Muscle of back (tissue), 11 donors: ENCODE data around the gene CORO2B. TPM values are rescaled to one million over a fixed set of nuclear protein-coding genes. Genes with fewer than 3 reads are reported as not detected.

Source experiments
- DNase-seq, 3 donors: peaks; one replicate each; pipeline versions ENCODE4 v3.0.0 to v3.0.0-alpha.2; 2013
- polyA plus RNA-seq, 10 donors: library from polyadenylated mRNA; unstranded; fragments of 120-200 nt; gene quantifications; one replicate each; pipeline ENCODE4 v1.2.1, GENCODE V29; 2013; ENCODE audit not compliant: insufficient read length in 10 of 10

The CORO2B gene
- polyA plus RNA-seq, 10 donors, result 4.9 to 7.5 (median 6.0) TPM

DNA sequence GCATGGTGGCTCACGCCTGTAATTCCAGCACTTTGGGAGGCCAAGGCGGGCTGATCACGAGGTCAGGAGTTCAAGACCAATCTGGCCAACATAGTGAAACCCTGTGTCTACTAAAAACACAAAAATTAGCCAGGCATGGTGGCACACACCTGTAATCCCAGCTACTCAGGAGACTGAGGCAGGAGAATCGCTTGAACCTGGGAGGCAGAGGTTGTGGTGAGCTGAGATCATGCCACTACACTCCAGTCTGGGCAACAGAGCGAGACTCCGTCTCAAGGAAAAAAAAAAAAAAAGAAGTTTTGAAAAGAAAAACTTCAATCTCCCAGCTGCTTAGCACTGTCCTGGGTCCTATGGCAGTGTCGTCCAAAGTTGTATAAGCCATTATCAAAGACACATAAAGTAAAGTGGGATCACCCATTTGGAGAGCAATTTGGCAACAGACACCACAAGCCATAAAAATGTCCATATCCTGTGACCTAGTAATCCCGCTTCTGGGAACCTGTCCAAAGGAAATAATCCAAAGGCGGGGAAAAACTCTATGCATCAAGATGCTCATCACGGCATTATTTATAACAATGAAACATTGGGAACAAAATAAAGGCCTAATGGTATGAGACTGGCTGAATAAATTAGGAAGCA, 26.2 kb downstream of the CORO2B start:
- peak; percentile 70 to 88 (median 80) for DNase-seq

DNA sequence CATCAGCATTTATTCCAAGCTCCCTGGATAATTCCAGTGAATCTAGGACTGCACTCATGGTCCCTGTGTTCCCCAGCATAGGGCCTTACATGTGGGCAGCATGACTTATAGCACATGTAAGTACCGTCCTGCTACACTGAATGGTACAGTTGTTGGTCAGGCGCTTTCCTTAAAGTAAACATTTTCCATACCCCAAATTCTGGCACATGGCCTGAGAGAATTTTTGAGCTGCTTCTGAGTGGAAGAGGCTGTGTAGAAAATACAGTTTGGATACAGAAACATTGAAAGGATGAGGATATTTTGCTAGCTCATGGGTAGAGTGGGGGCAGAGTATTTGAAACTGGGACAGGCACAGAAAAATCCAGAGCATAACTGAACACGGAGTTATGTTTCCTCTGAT, 27.6 kb downstream of the CORO2B start:
- DNase-seq, result no peak

DNA sequence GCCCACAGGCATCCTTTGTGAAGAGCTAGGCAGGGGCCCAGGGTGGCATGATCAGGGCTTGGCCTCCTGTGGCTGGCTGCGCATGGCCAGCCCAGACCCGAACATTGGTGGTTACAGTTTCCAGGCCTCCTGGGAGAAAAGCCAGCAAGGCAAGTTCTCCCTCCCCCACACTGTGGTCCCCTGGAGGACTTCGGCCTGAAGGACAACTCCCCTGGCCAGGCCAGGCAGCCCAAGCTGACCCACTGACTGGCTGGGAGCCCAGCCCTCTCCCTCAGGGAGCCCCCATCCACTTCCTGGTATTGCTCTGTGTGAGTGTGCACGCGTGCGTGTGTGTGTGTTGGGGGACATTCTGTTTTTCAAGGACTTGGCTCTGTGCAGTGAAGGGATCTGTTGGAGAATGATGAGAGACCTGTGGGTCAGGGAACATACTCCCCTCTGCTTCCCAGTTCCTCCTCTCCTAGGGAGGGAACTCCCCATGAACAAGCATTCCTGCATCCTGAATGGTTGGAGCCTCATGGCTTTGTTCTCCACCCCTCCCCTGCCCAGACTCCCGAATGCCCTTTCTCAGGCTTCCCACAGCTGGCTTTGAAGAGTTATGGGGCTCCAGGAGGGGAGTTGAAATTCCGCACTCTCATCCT, 29.5 kb downstream of the CORO2B start:
- peak in 2 of 3 donors; percentile 27 to 75 for DNase-seq

DNA sequence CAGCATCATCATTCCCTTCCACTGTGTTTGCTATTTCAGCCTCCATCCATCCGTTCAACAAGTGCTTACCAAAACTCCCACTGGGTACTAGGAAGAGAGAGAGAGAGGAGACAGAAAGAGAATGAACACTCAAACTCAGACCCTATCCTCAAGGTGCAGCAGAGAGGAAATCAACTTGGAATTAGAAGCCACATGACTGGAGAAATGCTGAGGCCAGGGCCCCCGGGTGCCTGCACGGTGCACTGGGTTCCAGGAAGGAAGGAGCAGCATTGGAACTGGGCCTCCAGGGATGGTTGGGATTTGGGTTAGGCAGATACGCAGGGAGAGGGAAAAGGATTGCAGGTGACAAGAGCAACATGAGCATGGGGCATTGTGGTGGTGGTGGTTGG, 30.0 kb downstream of the CORO2B start:
- no peak for DNase-seq

DNA sequence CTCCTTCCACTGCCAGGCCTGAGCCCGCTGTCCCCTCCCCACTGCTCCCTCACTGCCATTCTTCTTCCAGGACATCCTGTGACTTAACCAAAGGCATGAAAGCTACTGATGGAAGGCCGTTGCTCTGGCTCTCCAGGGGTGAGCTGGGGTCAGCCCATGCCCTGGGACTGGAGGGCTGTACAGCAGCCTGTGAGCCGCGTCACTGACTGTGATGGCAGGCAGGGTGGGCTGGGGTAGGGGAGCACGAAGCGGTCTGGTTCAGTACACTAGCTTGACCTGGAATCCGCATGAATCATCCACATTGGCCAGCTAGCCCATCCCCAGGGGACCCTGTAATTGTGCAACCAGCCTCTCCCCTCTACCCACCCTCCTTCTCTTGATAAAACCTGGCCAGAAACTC, 30.8 kb downstream of the CORO2B start:
- no peak for DNase-seq

GRCh38 chr15:68610825-68611224, 32.0 kb downstream of the CORO2B start:
- DNase-seq, result no peak

DNA sequence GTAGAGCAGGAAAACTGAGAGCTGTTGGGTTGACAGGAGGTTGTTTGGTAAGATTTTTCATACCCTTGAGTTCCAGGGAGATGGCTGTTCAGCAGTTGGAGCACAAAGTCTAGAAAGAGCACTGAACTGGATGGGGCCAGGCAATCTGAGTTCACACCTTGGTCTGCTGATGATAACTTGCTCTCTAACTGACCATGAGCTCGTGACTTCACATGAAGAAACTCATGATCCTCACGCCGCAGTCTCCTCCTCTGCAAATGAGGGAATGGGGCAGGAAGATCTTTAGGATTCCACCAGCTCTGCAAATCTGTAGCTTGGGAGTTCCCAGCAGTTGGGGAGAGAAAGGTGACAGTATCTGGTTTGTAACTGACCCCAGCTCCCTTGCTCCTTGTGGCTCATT, 33.7 kb downstream of the CORO2B start:
- DNase-seq, result no peak

- no peak for DNase-seq
Measured at GRCh38 chr15:68612979-68613740, 34.4 kb downstream of the CORO2B start.

- DNase-seq, result peak in 1 of 3 donors; percentile 67
Measured at GRCh38 chr15:68614286-68615035, 35.7 kb downstream of the CORO2B start.

- no peak for DNase-seq
Measured at GRCh38 chr15:68615301-68615700, 36.5 kb downstream of the CORO2B start.

- DNase-seq, result no peak
Measured at GRCh38 chr15:68615811-68616210, 37.0 kb downstream of the CORO2B start.

GRCh38 chr15:68616397-68616796, 37.6 kb downstream of the CORO2B start:
- DNase-seq, result no peak

GRCh38 chr15:68617001-68617400, 38.2 kb downstream of the CORO2B start:
- DNase-seq, result no peak

DNA sequence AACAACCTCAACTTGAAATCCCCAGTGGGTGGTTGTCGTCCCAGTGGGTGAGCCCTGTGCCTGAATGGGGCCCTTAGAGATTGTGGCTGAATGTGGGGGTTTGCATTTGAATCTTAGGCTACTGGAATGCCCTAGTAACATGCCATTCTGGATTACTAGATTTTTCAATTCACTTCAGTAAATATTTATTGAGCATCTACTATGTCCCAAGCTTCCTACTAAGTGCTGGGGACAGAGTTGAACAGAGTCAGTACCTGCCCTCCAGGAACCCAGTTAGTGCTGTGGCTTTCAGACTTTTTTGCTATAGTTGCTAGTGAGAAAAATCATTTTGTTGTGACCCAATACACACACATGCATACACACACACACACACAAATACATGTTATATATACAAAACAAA, 39.0 kb downstream of the CORO2B start:
- DNase-seq, result no peak

DNA sequence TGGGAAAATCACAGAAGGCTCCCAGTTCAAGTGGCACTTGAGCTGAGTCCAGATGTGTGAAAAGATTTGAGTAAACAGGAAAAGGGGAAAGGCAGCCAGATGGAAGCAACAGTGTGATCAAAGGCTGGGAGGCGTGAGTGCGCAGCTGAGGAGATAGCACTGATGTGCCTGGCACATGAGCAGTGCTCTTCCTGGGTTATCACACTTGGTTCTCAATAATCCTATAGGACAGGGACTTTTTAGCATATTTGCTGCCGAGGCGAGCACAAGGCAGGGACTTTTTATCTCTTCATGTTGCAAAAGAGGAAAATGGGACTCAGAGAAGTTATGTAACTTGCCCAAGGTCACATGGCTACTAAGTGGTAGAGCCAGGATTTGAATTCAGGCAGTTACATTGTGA, 39.6 kb downstream of the CORO2B start:
- no peak for DNase-seq

- DNase-seq, result no peak
Measured at GRCh38 chr15:68618908-68619698, 40.3 kb downstream of the CORO2B start.

DNA sequence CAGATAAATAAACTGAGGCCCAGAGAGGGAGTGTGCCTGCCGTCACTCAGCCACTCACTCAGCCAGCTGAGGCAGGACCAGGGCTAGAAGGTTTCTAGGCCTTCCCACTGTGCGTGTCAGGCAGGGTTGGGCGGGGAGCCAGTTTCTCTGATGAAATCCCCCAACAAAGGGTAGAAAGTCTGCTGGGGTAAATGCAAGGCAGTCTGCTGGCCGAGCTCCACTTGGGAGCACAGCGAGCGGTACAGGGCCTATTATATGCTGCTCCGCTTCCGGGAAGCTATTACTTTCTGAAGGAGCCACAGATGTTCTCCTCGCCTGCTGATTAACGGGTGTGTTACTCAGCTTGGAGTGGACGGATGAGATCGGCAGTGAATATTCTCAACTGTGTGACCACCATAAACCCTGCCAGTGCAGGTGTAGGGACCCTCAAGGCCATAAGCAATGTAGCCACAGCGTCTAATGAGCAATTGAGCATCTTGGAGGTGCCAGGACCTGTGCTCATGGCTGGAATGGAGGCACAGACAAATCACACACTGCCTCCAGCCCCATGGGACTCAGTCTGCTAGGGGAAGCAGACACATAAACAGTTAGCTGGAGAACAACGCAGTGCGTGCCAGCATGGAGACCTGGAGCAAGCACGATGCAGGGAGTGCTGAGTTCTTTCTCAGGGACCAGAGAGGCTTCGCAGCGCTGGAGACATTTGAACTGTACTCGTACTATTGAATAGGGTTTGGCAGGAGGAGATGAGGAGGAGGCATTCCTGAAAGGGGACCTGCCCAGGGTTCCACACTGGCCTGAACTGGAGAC, 42.1 kb downstream of the CORO2B start:
- DNase-seq, result peak; percentile 67 to 92 (median 88)

GRCh38 chr15:68621535-68621934, 42.7 kb downstream of the CORO2B start:
- no peak for DNase-seq

- DNase-seq, result no peak
Measured at GRCh38 chr15:68623301-68623892, 44.6 kb downstream of the CORO2B start.

DNA sequence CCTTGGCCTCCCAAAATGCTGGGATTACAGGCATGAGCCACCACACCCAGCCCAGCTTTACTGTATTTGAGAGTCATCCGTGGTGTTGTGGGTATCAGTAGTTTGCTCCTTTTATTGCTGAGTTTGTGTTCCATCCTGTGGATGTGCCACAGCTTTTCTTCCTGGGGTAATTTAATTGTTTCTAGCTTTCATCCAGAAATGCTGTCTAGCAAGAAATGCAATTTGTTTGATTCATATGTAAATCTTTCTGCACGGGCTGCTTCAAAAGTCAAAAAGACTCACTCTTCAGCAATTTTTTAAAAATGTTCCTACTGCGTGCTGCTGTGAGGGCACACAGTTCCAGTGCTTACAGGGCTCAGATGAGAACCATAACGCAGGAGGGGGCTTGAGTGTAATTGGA, 47.1 kb downstream of the CORO2B start:
- DNase-seq, result no peak
